ENCODE data around the gene KCTD4.
"Not testable (repeated sequence)": the region's sequence is repeated elsewhere in the genome, so short reads cannot be mapped to it uniquely, and the experiment has no call there.

The KCTD4 gene

DNA sequence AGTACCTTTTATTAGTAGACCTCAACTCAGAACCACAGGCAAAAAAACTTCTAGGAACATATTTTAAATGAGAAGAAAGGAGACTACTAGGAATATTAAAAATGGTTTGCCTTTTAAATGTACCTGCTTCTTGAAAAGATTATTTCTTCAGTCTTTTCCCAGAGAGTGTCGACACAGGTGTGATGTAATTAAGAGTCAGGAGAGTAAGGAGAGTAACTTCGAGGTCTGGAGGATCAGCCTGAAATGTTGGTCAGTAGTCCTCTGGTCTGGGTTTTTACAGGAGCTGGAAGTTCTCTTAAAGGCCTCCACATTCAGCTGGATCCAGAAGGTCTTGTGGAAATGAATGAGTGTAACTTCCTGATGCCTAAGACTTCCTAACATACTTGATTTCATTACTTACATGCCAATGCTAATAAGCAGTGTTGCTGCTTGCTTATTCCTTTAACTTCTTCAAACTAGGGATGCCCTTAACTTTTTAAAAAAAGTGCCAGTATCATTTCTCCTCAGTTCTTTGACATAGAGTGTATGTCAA lies at the start of gene KCTD4:
Gene KCTD4 (minus strand): TSS at position 345 of the 532 bp plus-strand sequence. CDS start 6,478 bp downstream, outside the sequence.
- FAIRE-seq = no peak

GRCh38 chr13:45249662-45250061 lies 48.8 kb upstream of the KCTD4 start:
- no peak for FAIRE-seq

- FAIRE-seq = not testable (repeated sequence)
These were observed 43.9 kb upstream of the KCTD4 start for GRCh38 chr13:45244736-45245135.

DNA sequence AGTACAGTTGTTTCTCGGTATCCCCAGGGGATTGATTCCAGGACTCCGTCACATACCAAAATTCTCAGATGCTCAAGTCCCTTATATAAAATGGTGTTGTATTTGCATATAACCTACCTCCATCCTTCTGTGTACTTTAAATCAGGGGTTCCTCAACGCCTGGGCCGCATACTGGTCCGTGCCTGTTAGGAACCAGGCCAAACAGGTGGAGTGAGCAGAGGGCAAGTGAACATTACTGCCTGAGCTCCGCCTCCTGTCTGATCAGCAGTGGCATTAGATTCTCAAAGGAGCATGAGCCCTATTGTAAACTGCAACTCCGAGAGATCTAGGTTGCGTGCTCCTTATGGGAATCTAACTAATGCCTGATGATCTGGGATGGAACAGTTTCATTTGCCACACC lies 42.2 kb upstream of the KCTD4 start:
- no peak for FAIRE-seq

- FAIRE-seq = no peak
These were observed 41.7 kb upstream of the KCTD4 start for GRCh38 chr13:45242524-45242923.

GRCh38 chr13:45242070-45242469 lies 41.2 kb upstream of the KCTD4 start:
- no peak for FAIRE-seq

- no peak for FAIRE-seq
These were observed 39.3 kb upstream of the KCTD4 start for GRCh38 chr13:45240143-45240542.

- FAIRE-seq = no peak
These were observed 38.3 kb upstream of the KCTD4 start for GRCh38 chr13:45238945-45239795.

DNA sequence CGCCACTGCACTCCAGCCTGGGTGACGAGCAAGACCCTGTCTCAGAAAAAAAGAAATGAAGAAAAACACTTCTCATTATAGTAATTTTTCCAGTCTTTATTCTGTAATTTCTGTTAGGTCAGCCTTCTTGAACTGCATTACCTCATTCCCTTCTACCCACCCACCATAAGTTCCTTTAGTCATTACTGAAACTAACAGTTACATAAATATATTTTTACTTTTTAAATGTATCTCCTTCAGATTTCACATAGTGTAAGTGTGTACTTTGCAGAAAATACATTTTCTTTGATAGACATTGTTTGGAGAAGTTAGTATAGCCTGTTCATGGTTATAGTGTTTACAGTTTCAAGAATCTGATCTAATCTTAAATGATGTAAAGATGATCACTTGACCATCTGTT lies 31.7 kb upstream of the KCTD4 start:
- no peak for FAIRE-seq

- no peak for FAIRE-seq
These were observed 30.9 kb upstream of the KCTD4 start for GRCh38 chr13:45231722-45232121.

GRCh38 chr13:45231305-45231704 lies 30.5 kb upstream of the KCTD4 start:
- no peak for FAIRE-seq

GRCh38 chr13:45229172-45229571 lies 28.3 kb upstream of the KCTD4 start:
- no peak for FAIRE-seq

- no peak for FAIRE-seq
These were observed 27.2 kb upstream of the KCTD4 start for GRCh38 chr13:45228002-45228401.

- no peak for FAIRE-seq
These were observed 25.2 kb upstream of the KCTD4 start for GRCh38 chr13:45226024-45226423.

DNA sequence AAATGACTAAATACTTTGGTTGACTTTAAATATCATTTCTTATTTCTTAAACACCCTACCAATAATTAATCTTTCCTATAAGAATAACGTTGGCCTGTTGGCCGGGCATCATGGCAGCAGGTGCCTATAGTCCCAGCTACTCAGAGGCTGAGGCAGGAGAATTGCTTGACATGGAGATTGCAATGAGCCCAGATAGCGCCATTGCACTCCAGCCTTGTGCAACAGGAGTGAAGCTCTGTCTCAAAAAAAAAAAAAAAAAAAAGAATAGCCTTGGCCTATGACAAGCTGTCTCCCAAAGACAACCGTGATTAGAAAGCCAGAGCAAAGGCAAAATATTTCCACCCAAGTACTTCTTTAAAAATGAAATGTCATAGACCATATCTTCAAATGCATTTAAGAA lies 24.5 kb upstream of the KCTD4 start:
- no peak for FAIRE-seq

DNA sequence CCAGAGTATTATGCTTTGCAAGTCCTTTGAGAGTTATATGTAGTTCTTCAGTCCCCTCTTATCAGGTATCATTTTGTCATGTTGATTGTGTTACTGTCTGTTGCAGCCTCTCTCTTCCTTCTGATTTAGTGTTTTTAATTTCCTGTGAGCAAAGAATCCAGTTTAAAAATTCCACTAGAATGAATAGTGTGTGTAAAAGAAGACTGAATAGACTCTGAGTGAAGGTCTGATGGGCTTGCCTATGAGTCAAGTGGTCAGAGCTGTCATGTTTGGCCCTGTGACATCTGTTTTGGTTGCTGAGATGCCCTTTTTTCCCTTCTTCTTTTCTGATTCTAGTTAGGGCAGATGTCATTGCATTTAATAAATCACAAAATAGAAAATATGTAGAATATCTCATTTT lies 23.3 kb upstream of the KCTD4 start:
- no peak for FAIRE-seq

DNA sequence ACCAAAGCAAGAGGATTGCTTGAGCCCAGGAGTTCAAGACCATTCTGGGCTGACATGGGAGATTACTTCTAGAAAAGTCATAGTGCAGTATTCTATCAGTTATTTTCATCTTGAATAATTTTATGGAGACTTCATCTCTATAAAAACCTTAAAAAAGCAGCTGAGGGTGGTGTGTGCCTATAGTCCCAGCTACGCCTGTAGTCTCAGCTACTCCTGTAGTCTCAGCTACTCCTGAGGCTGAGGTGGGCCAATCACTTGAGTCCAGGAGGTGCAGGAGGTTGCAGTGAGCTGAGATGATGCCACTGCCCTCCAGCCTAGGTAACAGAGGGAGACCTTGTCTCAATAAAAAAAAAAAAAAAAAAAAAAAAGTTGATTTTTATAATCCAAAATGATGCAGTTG lies 22.1 kb upstream of the KCTD4 start:
- no peak for FAIRE-seq

DNA sequence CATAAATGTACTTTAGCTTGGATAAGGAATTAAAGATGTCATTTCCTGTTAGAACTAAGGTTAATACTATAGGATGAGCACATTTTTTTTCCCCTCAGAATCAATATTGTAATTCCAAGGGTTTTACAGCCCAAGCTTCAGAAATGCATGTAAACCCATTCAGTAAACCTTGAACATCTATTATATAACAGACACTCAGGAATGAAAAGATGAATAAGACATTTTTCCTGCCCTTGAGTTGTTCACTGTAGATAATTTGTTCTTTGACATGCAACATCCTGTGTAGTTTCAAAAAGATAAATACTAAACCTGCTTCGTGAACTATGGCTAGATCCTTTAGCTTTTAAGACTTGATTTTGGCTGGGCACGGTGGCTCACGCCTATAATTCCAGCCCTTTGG lies 21.7 kb upstream of the KCTD4 start:
- FAIRE-seq = no peak

GRCh38 chr13:45220403-45220802 lies 19.6 kb upstream of the KCTD4 start:
- no peak for FAIRE-seq

DNA sequence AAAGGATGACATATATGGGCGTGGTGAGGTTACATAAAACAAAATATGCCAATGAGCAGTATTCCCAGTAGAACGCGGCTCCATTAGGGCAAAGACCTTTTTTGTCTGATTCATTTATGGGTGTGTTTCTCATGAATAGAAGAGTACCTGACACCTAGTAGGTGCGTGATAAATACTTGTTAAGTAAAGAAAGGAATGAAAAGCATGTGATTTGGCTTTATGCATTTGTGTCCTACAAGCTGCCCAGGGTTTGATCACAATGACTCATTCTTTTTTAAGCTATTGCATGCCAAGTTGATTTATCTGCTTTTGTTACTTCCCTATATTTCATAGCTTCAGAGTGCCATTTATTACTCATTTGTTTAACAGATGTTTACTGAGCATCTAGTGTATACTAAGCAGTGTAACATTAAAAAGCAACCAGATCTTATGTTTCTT lies 19.1 kb upstream of the KCTD4 start:
- no peak for FAIRE-seq

DNA sequence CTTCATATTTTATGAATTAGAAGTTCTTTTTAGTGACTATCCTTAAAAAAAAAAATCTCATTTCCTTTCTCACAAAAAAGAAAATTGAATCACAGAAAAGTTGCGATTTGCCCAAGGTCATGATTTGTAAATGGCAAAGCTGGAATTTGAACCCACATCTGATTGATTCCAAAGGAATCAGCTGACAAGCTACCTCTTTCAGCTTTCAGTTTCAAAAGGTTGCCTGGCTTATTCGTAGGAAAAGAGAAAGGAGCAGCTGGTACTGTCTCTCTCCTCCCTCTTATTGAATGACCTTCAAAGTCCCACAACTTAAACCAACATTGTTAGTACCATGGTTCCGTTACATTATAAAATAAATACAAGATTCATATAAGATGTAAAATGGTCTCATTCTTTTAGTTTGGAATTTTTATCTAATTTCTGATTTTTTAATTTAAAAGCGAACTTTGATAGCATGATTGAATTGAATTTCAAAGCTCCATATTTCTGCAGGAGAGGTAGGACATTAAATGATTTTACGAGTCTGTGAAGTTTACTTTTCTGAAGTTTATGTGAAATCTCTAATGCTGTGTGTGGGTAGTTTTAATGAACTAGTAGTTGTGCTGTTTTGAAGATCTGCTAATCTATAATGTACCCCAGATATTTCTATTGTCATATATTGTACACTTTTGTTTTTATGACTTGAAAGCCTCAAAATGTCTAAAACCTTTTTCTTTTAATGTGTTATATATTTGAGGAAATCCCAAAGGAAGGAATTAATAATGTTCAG lies 18.5 kb upstream of the KCTD4 start:
- no peak for FAIRE-seq

- FAIRE-seq = no peak
These were observed 17.8 kb upstream of the KCTD4 start for GRCh38 chr13:45218689-45219088.

- no peak for FAIRE-seq
These were observed 15.3 kb upstream of the KCTD4 start for GRCh38 chr13:45216193-45216592.

Data from TTC549 (cell line).